Chondrocyte (in vitro differentiated cells): ENCODE measurements around the gene LRRC1. TPM values are rescaled to one million over a fixed set of nuclear protein-coding genes. Genes with fewer than 3 reads are reported as not detected.

Source experiments
- DNase-seq: peaks from one replicate; pipeline ENCODE4 v3.0.0; 2021; ENCODE audit warnings: mixed read lengths, low spot score
- H3K27ac Mint-ChIP-seq: one replicate; pipeline ENCODE4 v1.8.0; 2021; ENCODE audit warnings: mild to moderate bottlenecking, moderate library complexity, mixed read lengths; ENCODE audit not compliant: unreplicated experiment
- H3K27me3 Mint-ChIP-seq: 2 replicates; pipeline ENCODE4 v1.8.0; 2021; ENCODE audit warnings: low read depth, mixed read lengths
- H3K36me3 Mint-ChIP-seq: 2 replicates; pipeline ENCODE4 v1.8.0; 2021; ENCODE audit warnings: low read depth, mixed read lengths
- H3K4me1 Mint-ChIP-seq: 2 replicates; pipeline ENCODE4 v1.8.0; 2021; ENCODE audit warnings: low read depth, mild to moderate bottlenecking, mixed read lengths
- H3K4me3 Mint-ChIP-seq: one replicate; pipeline ENCODE4 v1.8.0; 2021; ENCODE audit warnings: mild to moderate bottlenecking, moderate library complexity, mixed read lengths; ENCODE audit not compliant: unreplicated experiment
- H3K9me3 Mint-ChIP-seq: 2 replicates; pipeline ENCODE4 v1.8.0; 2021; ENCODE audit warnings: low read depth, mixed read lengths
- total RNA-seq: library from RNA; stranded (reverse); gene quantifications from 3 replicates; pipeline ENCODE4 v1.2.1, GENCODE V29; 2021
- TF ChIP-seq, protein P1 (sequence below): fragments of 200-600 bp; sonication (generic); IDR thresholded peaks from 2 replicates; pipeline ENCODE4 v1.5.0; 2021; ENCODE audit warnings: antibody characterized with exemption, mild to moderate bottlenecking, moderate library complexity

The LRRC1 gene
- total RNA-seq, 1 donor from 2014 or later, result 10.4 TPM

DNA sequence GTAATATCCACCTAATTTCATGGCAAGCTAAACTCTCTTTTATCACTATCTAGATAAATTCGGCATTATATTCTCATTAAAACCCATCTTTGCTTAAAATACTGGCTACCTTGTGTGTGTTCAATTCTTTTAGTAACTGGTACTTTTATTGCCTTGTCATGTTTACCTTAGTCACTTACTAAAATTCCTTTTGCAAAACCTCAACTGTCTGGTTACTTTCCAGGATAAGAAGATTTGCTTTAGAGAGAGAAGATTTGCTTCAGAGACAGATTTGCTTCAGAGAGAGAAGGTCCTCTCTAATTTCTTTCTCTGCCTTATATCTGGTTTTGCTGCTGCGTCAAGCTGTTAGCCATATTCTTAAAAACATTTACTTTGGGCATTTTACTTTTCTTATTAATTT is 164.9 kb downstream of the LRRC1 start:
- Mint-ChIP-seq H3K9me3 (no peaks in the 10 kb centered on the region), H3K27me3 (no peaks in the 10 kb centered on the region), H3K27ac (no peak overlapping the region), H3K36me3 (no peaks in the 10 kb centered on the region), H3K4me1 (peaks cover 23% of the 10 kb centered on the region), H3K4me3 (no peak overlapping the region)
- DNase-seq, result no peak
- TF ChIP-seq, protein P1, sequence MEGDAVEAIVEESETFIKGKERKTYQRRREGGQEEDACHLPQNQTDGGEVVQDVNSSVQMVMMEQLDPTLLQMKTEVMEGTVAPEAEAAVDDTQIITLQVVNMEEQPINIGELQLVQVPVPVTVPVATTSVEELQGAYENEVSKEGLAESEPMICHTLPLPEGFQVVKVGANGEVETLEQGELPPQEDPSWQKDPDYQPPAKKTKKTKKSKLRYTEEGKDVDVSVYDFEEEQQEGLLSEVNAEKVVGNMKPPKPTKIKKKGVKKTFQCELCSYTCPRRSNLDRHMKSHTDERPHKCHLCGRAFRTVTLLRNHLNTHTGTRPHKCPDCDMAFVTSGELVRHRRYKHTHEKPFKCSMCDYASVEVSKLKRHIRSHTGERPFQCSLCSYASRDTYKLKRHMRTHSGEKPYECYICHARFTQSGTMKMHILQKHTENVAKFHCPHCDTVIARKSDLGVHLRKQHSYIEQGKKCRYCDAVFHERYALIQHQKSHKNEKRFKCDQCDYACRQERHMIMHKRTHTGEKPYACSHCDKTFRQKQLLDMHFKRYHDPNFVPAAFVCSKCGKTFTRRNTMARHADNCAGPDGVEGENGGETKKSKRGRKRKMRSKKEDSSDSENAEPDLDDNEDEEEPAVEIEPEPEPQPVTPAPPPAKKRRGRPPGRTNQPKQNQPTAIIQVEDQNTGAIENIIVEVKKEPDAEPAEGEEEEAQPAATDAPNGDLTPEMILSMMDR, result no peak

DNA sequence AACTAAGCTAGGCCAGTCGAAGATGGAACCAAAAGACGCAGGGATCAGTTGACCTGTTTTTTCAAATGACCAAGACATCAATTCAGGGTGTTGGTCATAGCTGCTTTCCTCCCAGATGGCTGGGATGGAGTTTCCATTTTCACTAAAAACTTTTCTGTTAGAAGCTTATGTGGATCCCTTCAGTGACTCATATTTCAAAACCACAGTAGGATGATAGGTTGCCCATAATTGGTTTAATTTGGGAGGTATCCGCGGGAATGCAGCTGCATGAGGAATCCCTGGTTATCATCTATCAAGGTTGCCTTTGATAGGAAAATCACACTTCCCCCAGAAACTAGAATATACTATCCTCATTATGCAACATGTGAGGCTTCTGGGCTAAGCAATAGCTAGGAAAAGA is 165.5 kb downstream of the LRRC1 start:
- Mint-ChIP-seq H3K4me3 (no peak overlapping the region), H3K27ac (no peak overlapping the region), H3K27me3 (no peaks in the 10 kb centered on the region), H3K4me1 (peaks cover 23% of the 10 kb centered on the region), H3K9me3 (no peaks in the 10 kb centered on the region), H3K36me3 (no peaks in the 10 kb centered on the region)
- TF ChIP-seq, protein P1, result no peak
- no peak for DNase-seq

DNA sequence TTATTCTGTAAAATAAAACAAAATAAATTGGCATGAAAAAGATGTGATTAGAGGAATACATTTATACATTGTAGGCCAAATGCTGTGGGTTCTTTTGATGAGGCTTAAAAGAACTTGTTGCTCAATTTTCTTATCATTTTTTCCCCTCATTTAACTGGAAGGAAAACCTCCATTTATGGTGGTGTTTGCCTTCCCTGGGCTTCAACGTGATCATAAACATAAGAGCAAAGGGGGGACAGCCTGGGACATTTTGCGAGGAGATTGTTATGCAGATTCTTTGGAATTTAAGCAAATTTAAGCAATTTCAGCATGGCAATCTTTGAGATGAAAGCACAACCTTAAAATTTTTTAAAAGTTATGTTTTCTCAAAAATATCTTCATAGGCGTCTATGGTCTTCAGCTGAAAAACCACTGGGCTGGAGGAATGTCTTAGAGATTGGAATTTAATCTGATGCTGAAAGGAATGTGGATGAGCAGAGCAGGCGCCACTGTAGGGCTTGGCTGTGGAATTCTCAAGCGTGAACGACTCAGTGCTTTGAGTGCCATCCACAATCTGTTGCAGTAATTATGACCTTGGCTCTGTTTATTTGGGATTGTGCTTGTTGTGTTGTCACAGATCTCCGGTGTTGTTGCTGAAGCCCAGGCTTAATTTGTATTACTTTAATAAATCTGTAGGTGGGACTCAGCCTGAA is 167.0 kb downstream of the LRRC1 start:
- H3K4me3 Mint-ChIP-seq, result no peak overlapping the region
- DNase-seq, result no peak
- TF ChIP-seq, protein P1, result no peak
- H3K36me3 Mint-ChIP-seq, result no peaks in the 10 kb centered on the region
- H3K9me3 Mint-ChIP-seq, result no peaks in the 10 kb centered on the region
- peaks cover 21% of the 10 kb centered on the region for H3K4me1 Mint-ChIP-seq
- no peaks in the 10 kb centered on the region for H3K27me3 Mint-ChIP-seq
- H3K27ac Mint-ChIP-seq, result peak overlapping the region; percentile 7

DNA sequence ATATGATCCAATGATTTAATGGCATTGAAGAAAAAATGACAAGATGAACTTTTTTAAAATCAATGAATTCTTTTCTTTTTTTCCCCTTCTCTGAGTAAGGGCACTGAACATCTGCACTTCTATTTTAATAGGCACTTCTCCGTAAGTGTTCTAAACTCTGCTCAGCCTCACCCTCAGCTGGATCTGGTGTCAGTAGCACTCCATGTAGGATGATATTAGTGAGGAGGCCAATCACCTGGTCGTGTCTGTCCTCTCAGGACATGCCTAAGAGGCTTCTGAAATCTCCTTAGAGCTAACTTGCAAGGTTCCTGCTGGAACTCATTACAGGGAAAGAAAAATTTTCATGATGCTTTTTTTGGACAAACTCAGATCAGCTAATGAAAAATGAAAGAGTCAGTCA is 167.8 kb downstream of the LRRC1 start:
- TF ChIP-seq, protein P1, result no peak
- Mint-ChIP-seq H3K36me3 (no peaks in the 10 kb centered on the region), H3K4me1 (peaks cover 21% of the 10 kb centered on the region), H3K27me3 (no peaks in the 10 kb centered on the region), H3K9me3 (no peaks in the 10 kb centered on the region), H3K4me3 (no peak overlapping the region), H3K27ac (no peak overlapping the region)
- DNase-seq, result no peak

DNA sequence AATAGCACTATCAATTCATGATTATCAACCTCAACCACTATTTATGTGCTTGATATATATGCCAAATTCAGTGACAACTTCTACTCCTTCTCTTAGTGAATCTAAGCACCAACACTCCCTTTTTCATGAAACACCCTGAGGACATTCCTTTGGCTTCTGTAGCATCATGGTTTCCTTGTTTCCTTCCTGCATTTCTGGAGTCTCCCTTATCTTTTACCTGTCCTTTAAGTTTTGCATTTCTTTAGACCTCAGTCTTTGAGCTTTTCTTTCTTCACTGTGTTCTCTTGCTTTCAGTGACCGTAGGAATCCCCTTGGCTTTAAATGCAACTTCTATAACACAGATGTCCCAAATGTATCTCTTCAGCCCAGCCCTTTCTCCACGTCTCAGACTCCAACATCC is 172.6 kb downstream of the LRRC1 start:
- Mint-ChIP-seq H3K9me3 (no peaks in the 10 kb centered on the region), H3K4me1 (peaks cover 5% of the 10 kb centered on the region), H3K4me3 (no peak overlapping the region), H3K27me3 (no peaks in the 10 kb centered on the region), H3K36me3 (no peaks in the 10 kb centered on the region), H3K27ac (no peak overlapping the region)
- TF ChIP-seq, protein P1, result no peak
- no peak for DNase-seq

Other genes with a start within 250 kb of the LRRC1 start
- 35.2 to 39.0 TPM (median 37.1 TPM) in 3 replicates for gene GCLC, start 249.9 kb upstream of the LRRC1 start, total RNA-seq
- gene KLHL31, start 129.2 kb upstream of the LRRC1 start, total RNA-seq, result 0.44 to 1.3 TPM (median 0.55 TPM) in 3 replicates